A673 (cell line): ENCODE measurements around the gene TICRR. TPM values are rescaled to one million over a fixed set of nuclear protein-coding genes. Genes with fewer than 3 reads are reported as not detected.

Source experiments
- BruUV-seq: library from RNA; stranded (reverse); fragments of 400-500 nt; replicated peaks from 2 replicates; lab custom pipeline; 2021; lab: Mats Ljungman, UMichigan
- CTCF ChIA-PET: fragments of 300-600 bp; sonication (Branson Sonifier 250); formaldehyde crosslinking; loops from one replicate; lab custom pipeline; 2022; ENCODE audit warnings: antibody characterized with exemption; lab: Charles Lee
- POLR2A ChIA-PET: fragments of 300-600 bp; sonication (Branson Sonifier 250); formaldehyde crosslinking; loops from one replicate; lab custom pipeline; 2022; ENCODE audit warnings: antibody characterized with exemption; ENCODE audit not compliant: low non-redundant PET; lab: Charles Lee
- DNase-seq: peaks from one replicate; pipeline ENCODE4 v3.0.0-alpha.2; 2015; ENCODE audit warnings: low spot score
- H3K27ac ChIP-seq: fragments of 200-600 bp; sonication (generic); 2 replicates; pipeline ENCODE4 v1.5.1; 2016; ENCODE audit warnings: mixed run types, low read depth, mild to moderate bottlenecking, mixed read lengths, antibody characterized with exemption, low read length; ENCODE audit not compliant: poor library complexity, severe bottlenecking
- H3K27me3 ChIP-seq: fragments of 200-600 bp; sonication (generic); replicated peaks from 2 replicates; pipeline ENCODE4 v1.6.1; 2017; ENCODE audit warnings: mixed run types, low read depth, mild to moderate bottlenecking, mixed read lengths, antibody characterized with exemption, low read length; ENCODE audit not compliant: insufficient read depth, poor library complexity
- H3K36me3 ChIP-seq: fragments of 200-600 bp; sonication (generic); 2 replicates; pipeline ENCODE4 v1.6.1; 2016; ENCODE audit warnings: mixed run types, mild to moderate bottlenecking, mixed read lengths, antibody characterized with exemption, low read length; ENCODE audit not compliant: insufficient read depth, poor library complexity, severe bottlenecking
- H3K4me1 ChIP-seq: fragments of 200-600 bp; sonication (generic); 2 replicates; pipeline ENCODE4 v1.6.1; 2017; ENCODE audit warnings: mixed run types, mild to moderate bottlenecking, mixed read lengths, antibody characterized with exemption, low read length; ENCODE audit not compliant: insufficient read depth, poor library complexity, severe bottlenecking
- H3K4me3 ChIP-seq: fragments of 200-600 bp; sonication (generic); 2 replicates; pipeline ENCODE4 v1.5.1; 2016; ENCODE audit warnings: low read depth, mixed run types, mild to moderate bottlenecking, mixed read lengths, low read length; ENCODE audit not compliant: poor library complexity, severe bottlenecking
- H3K9me3 ChIP-seq: fragments of 200-600 bp; sonication (generic); 2 replicates; pipeline ENCODE4 v1.6.1; 2016; ENCODE audit warnings: mixed run types, low read depth, mild to moderate bottlenecking, mixed read lengths, antibody characterized with exemption, low read length; ENCODE audit not compliant: poor library complexity, severe bottlenecking
- CTCF ChIP-seq: fragments of 300-800, 200-600 bp; sonication (generic); conservative IDR thresholded peaks from 2 replicates; pipeline ENCODE4 v1.5.1; 2017; ENCODE audit warnings: low read depth, mild to moderate bottlenecking, antibody characterized with exemption, low read length, moderate library complexity, mixed read lengths
- EZH2 ChIP-seq: fragments of 200-600 bp; sonication (generic); IDR thresholded peaks from 2 replicates; pipeline ENCODE4 v1.6.1; 2017; ENCODE audit warnings: borderline replicate concordance, low read depth, mild to moderate bottlenecking, mixed read lengths, antibody characterized with exemption, low read length; ENCODE audit not compliant: poor library complexity, severe bottlenecking
- intact Hi-C: fragments of 100-400 bp; cut with micrococcal nuclease; formaldehyde crosslinking; loops from one replicate; pipeline ENCODE4 v1.10.0; 2022; ENCODE audit not compliant: unreplicated experiment
- total RNA-seq: library from RNA; stranded (reverse); gene quantifications from 2 replicates; pipeline ENCODE4 v1.2.3, GENCODE V29; 2021

TICRR gene
- total RNA-seq, 1 experiment from 2014 or later: 56.5 TPM

GRCh38 chr15:89533861-89534544 lies 41.3 kb upstream of the TICRR start:
- intact Hi-C loops: no loop called here
- ChIA-PET POLR2A (no interaction called here), CTCF (no interaction called here)
- no peak for DNase-seq
- Histone ChIP-seq H3K27ac (no peak overlapping the region), H3K9me3 (peaks cover 8% of the 10 kb centered on the region), H3K27me3 (no peaks in the 10 kb centered on the region), H3K4me3 (no peak overlapping the region), H3K4me1 (no peaks in the 10 kb centered on the region), H3K36me3 (no peaks in the 10 kb centered on the region)
- no TSS peak for BruUV-seq
- TF ChIP-seq EZH2: no peak
- TF ChIP-seq CTCF: no peak

GRCh38 chr15:89539027-89539426 lies 36.2 kb upstream of the TICRR start:
- Histone ChIP-seq H3K27ac (no peak overlapping the region), H3K27me3 (no peaks in the 10 kb centered on the region), H3K9me3 (peaks cover 8% of the 10 kb centered on the region), H3K4me1 (no peaks in the 10 kb centered on the region), H3K4me3 (no peak overlapping the region), H3K36me3 (no peaks in the 10 kb centered on the region)
- intact Hi-C loops: no loop called here
- ChIA-PET POLR2A (no interaction called here), CTCF (no interaction called here)
- BruUV-seq: no TSS peak
- no peak for TF ChIP-seq CTCF
- no peak for TF ChIP-seq EZH2
- DNase-seq: no peak

GRCh38 chr15:89542369-89542768 lies 32.9 kb upstream of the TICRR start:
- TF ChIP-seq EZH2: no peak
- TF ChIP-seq CTCF: no peak
- Histone ChIP-seq H3K4me1 (no peaks in the 10 kb centered on the region), H3K36me3 (no peaks in the 10 kb centered on the region), H3K9me3 (peaks cover 8% of the 10 kb centered on the region), H3K4me3 (no peak overlapping the region), H3K27me3 (no peaks in the 10 kb centered on the region), H3K27ac (no peak overlapping the region)
- DNase-seq: no peak
- intact Hi-C loops: no loop called here
- ChIA-PET POLR2A (no interaction called here), CTCF (no interaction called here)
- no TSS peak for BruUV-seq
